H9 (cell line): ENCODE results near the gene IQSEC1. TPM values are rescaled to one million over a fixed set of nuclear protein-coding genes. Genes with fewer than 3 reads are reported as not detected.

Experiments
- DNase-seq: peaks from one replicate; pipeline ENCODE4 v3.0.0-alpha.2; 2017
- H2AFZ ChIP-seq: one replicate; pipeline ENCODE4 v1.6.1; 2013; ENCODE audit warnings: mild to moderate bottlenecking, low read length, control low read depth, moderate library complexity
- H2AK5ac ChIP-seq: 2 replicates; pipeline ENCODE4 v1.6.1; 2013; ENCODE audit warnings: low read length, control low read depth, mixed read lengths; ENCODE audit not compliant: insufficient read length
- H2BK120ac ChIP-seq: one replicate; pipeline ENCODE4 v1.6.1; 2013; ENCODE audit warnings: low read depth, mild to moderate bottlenecking, low read length, control low read depth, inconsistent platforms; ENCODE audit not compliant: poor library complexity, severe bottlenecking
- H2BK12ac ChIP-seq: 2 replicates; pipeline ENCODE4 v1.6.1; 2013; ENCODE audit warnings: low read length, control low read depth, mixed read lengths, low read depth; ENCODE audit not compliant: insufficient read length
- H2BK15ac ChIP-seq: 2 replicates; pipeline ENCODE4 v1.6.1; 2013; ENCODE audit warnings: low read depth, low read length, control low read depth
- H2BK20ac ChIP-seq: one replicate; pipeline ENCODE4 v1.6.1; 2013; ENCODE audit warnings: low read depth, mild to moderate bottlenecking, low read length, control low read depth, inconsistent platforms; ENCODE audit not compliant: poor library complexity, severe bottlenecking
- H2BK5ac ChIP-seq: 2 replicates; pipeline ENCODE4 v1.6.1; 2013; ENCODE audit warnings: low read length, control low read depth, mixed read lengths; ENCODE audit not compliant: insufficient read length
- H3K14ac ChIP-seq: 2 replicates; pipeline ENCODE4 v1.6.1; 2013; ENCODE audit warnings: low read length, control low read depth; ENCODE audit not compliant: insufficient read depth
- H3K18ac ChIP-seq: 2 replicates; pipeline ENCODE4 v1.6.1; 2013; ENCODE audit warnings: low read depth, mild to moderate bottlenecking, mixed read lengths, low read length, control low read depth; ENCODE audit not compliant: insufficient read length
- H3K23ac ChIP-seq: 2 replicates; pipeline ENCODE4 v1.6.1; 2013; ENCODE audit warnings: low read length, control low read depth, mixed read lengths, low read depth; ENCODE audit not compliant: insufficient read length
- H3K23me2 ChIP-seq: 2 replicates; pipeline ENCODE4 v1.6.1; 2013; ENCODE audit warnings: low read depth, mild to moderate bottlenecking, mixed read lengths, low read length, control low read depth; ENCODE audit not compliant: insufficient read length, poor library complexity, severe bottlenecking
- H3K27ac ChIP-seq: 2 replicates; pipeline ENCODE4 v1.5.1; 2013; ENCODE audit warnings: low read length, control low read depth, mixed read lengths, low read depth; ENCODE audit not compliant: insufficient read length
- H3K27me3 ChIP-seq: 2 replicates; pipeline ENCODE4 v1.6.1; 2013; ENCODE audit warnings: low read length, control low read depth, inconsistent platforms; ENCODE audit not compliant: insufficient read depth
- H3K4ac ChIP-seq: 2 replicates; pipeline ENCODE4 v1.6.1; 2013; ENCODE audit warnings: low read depth, mild to moderate bottlenecking, control low read depth, inconsistent platforms, low read length, moderate library complexity
- H3K4me1 ChIP-seq: 2 replicates; pipeline ENCODE4 v1.6.1; 2013; ENCODE audit warnings: low read length, control low read depth, inconsistent platforms; ENCODE audit not compliant: insufficient read depth
- H3K4me2 ChIP-seq: 2 replicates; pipeline ENCODE4 v1.6.1; 2013; ENCODE audit warnings: low read length, control low read depth, mixed read lengths; ENCODE audit not compliant: insufficient read length, insufficient read depth
- H3K56ac ChIP-seq: 2 replicates; pipeline ENCODE4 v1.6.1; 2013; ENCODE audit warnings: low read depth, mild to moderate bottlenecking, mixed read lengths, low read length, control low read depth; ENCODE audit not compliant: insufficient read length
- H3K79me1 ChIP-seq: 2 replicates; pipeline ENCODE4 v1.6.1; 2013; ENCODE audit warnings: low read depth, mild to moderate bottlenecking, moderate library complexity, low read length, control low read depth, inconsistent platforms; ENCODE audit not compliant: insufficient read depth, poor library complexity, severe bottlenecking
- H3K79me2 ChIP-seq: 2 replicates; pipeline ENCODE4 v1.6.1; 2013; ENCODE audit warnings: low read length, control low read depth, inconsistent platforms; ENCODE audit not compliant: insufficient read depth
- H3K9ac ChIP-seq: 2 replicates; pipeline ENCODE4 v1.6.1; 2013; ENCODE audit warnings: low read length, control low read depth, mixed read lengths; ENCODE audit not compliant: insufficient read length; ENCODE audit errors: extremely low read depth
- H3K9me3 ChIP-seq: one replicate; pipeline ENCODE4 v1.6.1; 2013; ENCODE audit warnings: low read depth, low read length, inconsistent platforms; ENCODE audit not compliant: control insufficient read depth
- H3T11ph ChIP-seq: one replicate; pipeline ENCODE4 v1.6.1; 2013; ENCODE audit warnings: mild to moderate bottlenecking, low read length, control low read depth, inconsistent platforms
- H4K20me1 ChIP-seq: one replicate; pipeline ENCODE4 v1.6.1; 2013; ENCODE audit not compliant: control insufficient read depth, insufficient read length, insufficient read depth
- H4K5ac ChIP-seq: 2 replicates; pipeline ENCODE4 v1.6.1; 2013; ENCODE audit warnings: low read depth, mild to moderate bottlenecking, mixed read lengths, low read length, control low read depth; ENCODE audit not compliant: insufficient read length
- H4K8ac ChIP-seq: replicated peaks from 2 replicates; pipeline ENCODE4 v1.6.1; 2013; ENCODE audit warnings: low read length, control low read depth, mixed read lengths, low read depth; ENCODE audit not compliant: insufficient read length
- H4K91ac ChIP-seq: 2 replicates; pipeline ENCODE4 v1.6.1; 2013; ENCODE audit warnings: low read depth, mild to moderate bottlenecking, moderate library complexity, mixed read lengths, low read length, control low read depth; ENCODE audit not compliant: insufficient read length
- H3K27ac Mint-ChIP-seq, 3 experiments: 2 replicates in 2 of 3; 3 replicates in 1 of 3; pipeline ENCODE4 v1.8.0; 2020 to 2021; ENCODE audit warnings: mixed read lengths in 3 of 3, mild to moderate bottlenecking in 1 of 3, moderate library complexity in 1 of 3
- H3K27me3 Mint-ChIP-seq: 2 replicates; pipeline ENCODE4 v1.8.0; 2021; ENCODE audit warnings: low read depth, mild to moderate bottlenecking, moderate library complexity, mixed read lengths
- H3K36me3 Mint-ChIP-seq, 3 experiments: 2 replicates in 2 of 3; 3 replicates in 1 of 3; pipeline ENCODE4 v1.8.0; 2020 to 2021; ENCODE audit warnings: low read depth in 3 of 3, mixed read lengths in 3 of 3; ENCODE audit not compliant: insufficient read depth in 1 of 3
- H3K4me1 Mint-ChIP-seq, 2 experiments: 2 replicates each; pipeline ENCODE4 v1.8.0; 2020; ENCODE audit warnings: mixed read lengths in 2 of 2
- H3K4me3 Mint-ChIP-seq, 2 experiments: 2 replicates in 1 of 2; 3 replicates in 1 of 2; pipeline ENCODE4 v1.8.0; 2020 to 2021; ENCODE audit warnings: mild to moderate bottlenecking in 2 of 2, mixed read lengths in 2 of 2, moderate library complexity in 1 of 2
- H3K9me3 Mint-ChIP-seq, 2 experiments: 2 replicates in 1 of 2; 3 replicates in 1 of 2; pipeline ENCODE4 v1.8.0; 2020; ENCODE audit warnings: mild to moderate bottlenecking in 2 of 2, mixed read lengths in 2 of 2, moderate library complexity in 1 of 2
- WGBS: extraction: QIAGEN DNeasy Blood & Tissue Kit; methylation state at CpG from one replicate; pipeline ENCODE4 v1.1.7; 2013; ENCODE audit warnings: missing lambda C conversion rate, low lambda C conversion rate, mixed read lengths; ENCODE audit not compliant: insufficient read length; ENCODE audit errors: extremely low coverage; 5-methylcytosine and 5-hydroxymethylcytosine counted together
- total RNA-seq: library from RNA; stranded (reverse); gene quantifications from 2 replicates; pipeline ENCODE4 v1.2.1, GENCODE V29; 2021
- TF ChIP-seq, protein P1 (sequence below): fragments of 200-600 bp; sonication (generic); conservative IDR thresholded peaks from 3 replicates; pipeline ENCODE4 v1.8.0; 2021; ENCODE audit warnings: antibody characterized with exemption, mild to moderate bottlenecking

The IQSEC1 gene
- total RNA-seq, 1 experiment from 2014 or later: 19.1 TPM

DNA sequence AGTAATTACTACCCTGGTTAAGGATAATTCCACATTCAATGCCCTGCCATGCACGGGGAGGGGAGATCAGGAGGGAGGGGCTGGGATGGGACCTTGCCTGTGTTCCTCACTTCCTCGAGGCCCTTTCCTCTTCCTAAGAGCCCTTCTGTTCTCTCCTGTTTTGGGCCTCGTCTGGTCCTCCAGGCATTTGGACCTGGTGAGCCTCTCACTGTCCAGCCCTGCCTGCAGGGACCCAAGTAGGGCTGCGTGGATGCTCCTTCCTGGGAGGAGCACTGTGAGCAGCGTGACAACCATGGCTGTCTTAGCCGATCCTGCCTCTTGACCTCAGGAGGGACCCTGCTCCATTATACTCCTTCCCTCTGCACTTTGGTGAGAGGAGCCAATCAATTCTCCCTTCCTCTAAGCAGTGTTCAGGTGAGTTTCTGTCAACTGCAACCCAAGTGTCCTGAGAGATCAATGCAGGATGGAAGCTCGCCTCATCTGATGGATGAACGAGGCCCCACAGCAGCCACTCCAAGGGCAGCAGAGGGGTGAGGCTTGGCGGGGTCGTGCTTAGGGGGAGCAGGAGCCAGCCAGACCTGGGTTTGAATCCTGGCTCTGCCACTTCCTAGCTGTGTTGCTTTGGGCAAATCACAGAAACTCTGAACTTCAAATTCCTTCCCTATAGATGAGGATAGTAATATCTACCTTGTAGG, 92.5 kb downstream of the IQSEC1 start:
- no peak overlapping the region; a peak in 1 of 5 replicates for H3K4me3 Mint-ChIP-seq
- peaks cover 35 to 59% of the 10 kb centered on the region in 2 experiments for H3K4me1 Mint-ChIP-seq
- no peaks in the 10 kb centered on the region for H4K20me1 ChIP-seq
- TF ChIP-seq, protein P1, sequence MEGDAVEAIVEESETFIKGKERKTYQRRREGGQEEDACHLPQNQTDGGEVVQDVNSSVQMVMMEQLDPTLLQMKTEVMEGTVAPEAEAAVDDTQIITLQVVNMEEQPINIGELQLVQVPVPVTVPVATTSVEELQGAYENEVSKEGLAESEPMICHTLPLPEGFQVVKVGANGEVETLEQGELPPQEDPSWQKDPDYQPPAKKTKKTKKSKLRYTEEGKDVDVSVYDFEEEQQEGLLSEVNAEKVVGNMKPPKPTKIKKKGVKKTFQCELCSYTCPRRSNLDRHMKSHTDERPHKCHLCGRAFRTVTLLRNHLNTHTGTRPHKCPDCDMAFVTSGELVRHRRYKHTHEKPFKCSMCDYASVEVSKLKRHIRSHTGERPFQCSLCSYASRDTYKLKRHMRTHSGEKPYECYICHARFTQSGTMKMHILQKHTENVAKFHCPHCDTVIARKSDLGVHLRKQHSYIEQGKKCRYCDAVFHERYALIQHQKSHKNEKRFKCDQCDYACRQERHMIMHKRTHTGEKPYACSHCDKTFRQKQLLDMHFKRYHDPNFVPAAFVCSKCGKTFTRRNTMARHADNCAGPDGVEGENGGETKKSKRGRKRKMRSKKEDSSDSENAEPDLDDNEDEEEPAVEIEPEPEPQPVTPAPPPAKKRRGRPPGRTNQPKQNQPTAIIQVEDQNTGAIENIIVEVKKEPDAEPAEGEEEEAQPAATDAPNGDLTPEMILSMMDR: no peak
- H3K79me1 ChIP-seq: no peaks in the 10 kb centered on the region
- H4K5ac ChIP-seq: no peak overlapping the region
- DNase-seq: no peak
- no peak overlapping the region for H3K4me2 ChIP-seq
- no CpG with 5 or more reads among the region's 10 CpGs for WGBS
- no peak overlapping the region for H2BK12ac ChIP-seq
- no peak overlapping the region for H2AFZ ChIP-seq
- no peak overlapping the region for H4K91ac ChIP-seq
- no peak overlapping the region for H3K14ac ChIP-seq
- H3K79me2 ChIP-seq: no peaks in the 10 kb centered on the region
- H3K4me1 ChIP-seq: no peaks in the 10 kb centered on the region
- H2BK120ac ChIP-seq: no peak overlapping the region
- H3K56ac ChIP-seq: no peak overlapping the region
- H3T11ph ChIP-seq: no peak overlapping the region
- H3K23ac ChIP-seq: no peak overlapping the region
- no peaks in the 10 kb centered on the region for H3K9me3 Mint-ChIP-seq
- no peak overlapping the region for H2BK20ac ChIP-seq
- no peaks in the 10 kb centered on the region for H3K36me3 Mint-ChIP-seq
- H2BK5ac ChIP-seq: no peak overlapping the region
- no peaks in the 10 kb centered on the region for H3K27me3 Mint-ChIP-seq
- H3K27me3 ChIP-seq: no peaks in the 10 kb centered on the region
- H4K8ac ChIP-seq: no peak overlapping the region
- H3K18ac ChIP-seq: no peak overlapping the region
- H2AK5ac ChIP-seq: no peak overlapping the region
- no peak overlapping the region for H3K27ac Mint-ChIP-seq
- no peak overlapping the region for H3K27ac ChIP-seq
- H2BK15ac ChIP-seq: no peak overlapping the region
- no peaks in the 10 kb centered on the region for H3K23me2 ChIP-seq
- H3K9me3 ChIP-seq: no peaks in the 10 kb centered on the region
- H3K9ac ChIP-seq: no peak overlapping the region
- H3K4ac ChIP-seq: no peak overlapping the region
